Measurements from ENCODE around the gene OR2M3. TPM values are rescaled to one million over a fixed set of nuclear protein-coding genes. Genes with fewer than 3 reads are reported as not detected.

OR2M3 gene
- total RNA-seq: not detected

GRCh38 chr1:248196965-248197364 is at the start of gene OR2M3:
Gene OR2M3, plus strand, starts transcription at chr1:248197265. Its CDS starts 5,803 bp downstream, at chr1:248203068.
- H3K4me1 ChIP-seq: no peaks in the 10 kb centered on the region
- no peak within 1 kb of the TSS for H3K4me3 ChIP-seq
- no peak for ATAC-seq
- H3K9me3 ChIP-seq: peaks cover 0 to 17% (median 0%) of the 10 kb centered on the region in 3 donors
- no peak within 1 kb of the TSS for H3K27ac ChIP-seq
- no peaks in the 10 kb centered on the region for H3K27me3 ChIP-seq
- H3K36me3 ChIP-seq: no peaks in the 10 kb centered on the region
- WGBS, 2 donors (ENCODE audit: low coverage in 1 of 2): 48 to 50% methylated on average over 4 of the region's 4 CpGs
- TF ChIP-seq EP300 (IDR thresholded peaks at IDR 0.05) (no peak), CTCF (IDR thresholded peaks at IDR 0.05) (no peak), POLR2AphosphoS5 (IDR thresholded peaks at IDR 0.05) (no peak), POLR2A (IDR thresholded peaks at IDR 0.05) (no peak)

- no peaks in the 10 kb centered on the region for H3K4me1 ChIP-seq
- 87 to 92% methylated on average over 2 to 3 of the region's 6 CpGs for WGBS, 2 donors (ENCODE audit: low coverage in 1 of 2)
- TF ChIP-seq POLR2AphosphoS5 (IDR thresholded peaks at IDR 0.05): no peak
- no peaks in the 10 kb centered on the region for H3K36me3 ChIP-seq
- H3K4me3 ChIP-seq: no peak overlapping the region
- no peak for ATAC-seq
- no peak overlapping the region for H3K27ac ChIP-seq
- H3K27me3 ChIP-seq: no peaks in the 10 kb centered on the region
- H3K9me3 ChIP-seq: peaks cover 0 to 5% (median 0%) of the 10 kb centered on the region in 3 donors
Observed at GRCh38 chr1:248152056-248152827, 44.8 kb upstream of the OR2M3 start.

- no peak overlapping the region for H3K27ac ChIP-seq
- no peak for TF ChIP-seq POLR2A (IDR thresholded peaks at IDR 0.05)
- TF ChIP-seq POLR2AphosphoS5 (IDR thresholded peaks at IDR 0.05): no peak
- TF ChIP-seq EP300 (IDR thresholded peaks at IDR 0.05): no peak
- TF ChIP-seq CTCF (IDR thresholded peaks at IDR 0.05): no peak
- H3K4me1 ChIP-seq: no peaks in the 10 kb centered on the region
- no peak for ATAC-seq
- H3K4me3 ChIP-seq: no peak overlapping the region
- 70 to 80% methylated on average over 1 of the region's 1 CpG for WGBS, 2 donors (ENCODE audit: low coverage in 1 of 2)
- H3K27me3 ChIP-seq: no peaks in the 10 kb centered on the region
- no peaks in the 10 kb centered on the region for H3K36me3 ChIP-seq
- H3K9me3 ChIP-seq: no peaks in the 10 kb centered on the region
Observed at GRCh38 chr1:248155927-248156326, 41.1 kb upstream of the OR2M3 start.

- TF ChIP-seq CTCF (IDR thresholded peaks at IDR 0.05) (no peak), POLR2A (IDR thresholded peaks at IDR 0.05) (no peak), POLR2AphosphoS5 (IDR thresholded peaks at IDR 0.05) (no peak), EP300 (IDR thresholded peaks at IDR 0.05) (no peak)
- H3K9me3 ChIP-seq: no peaks in the 10 kb centered on the region
- ATAC-seq: no peak
- no peak overlapping the region for H3K4me3 ChIP-seq
- H3K27me3 ChIP-seq: no peaks in the 10 kb centered on the region
- H3K36me3 ChIP-seq: no peaks in the 10 kb centered on the region
- no peak overlapping the region for H3K27ac ChIP-seq
- 87 to 95% methylated on average over 4 of the region's 4 CpGs for WGBS, 2 donors (ENCODE audit: low coverage in 1 of 2)
- no peaks in the 10 kb centered on the region for H3K4me1 ChIP-seq
Observed at GRCh38 chr1:248158758-248159157, 38.3 kb upstream of the OR2M3 start.

GRCh38 chr1:248164031-248164430 is 33.0 kb upstream of the OR2M3 start:
- TF ChIP-seq POLR2AphosphoS5 (IDR thresholded peaks at IDR 0.05): no peak
- TF ChIP-seq EP300 (IDR thresholded peaks at IDR 0.05): no peak
- no peak for TF ChIP-seq CTCF (IDR thresholded peaks at IDR 0.05)
- TF ChIP-seq POLR2A (IDR thresholded peaks at IDR 0.05): no peak
- no peak overlapping the region for H3K4me3 ChIP-seq
- no peaks in the 10 kb centered on the region for H3K36me3 ChIP-seq
- H3K27ac ChIP-seq: no peak overlapping the region
- no peak for ATAC-seq
- H3K4me1 ChIP-seq: no peaks in the 10 kb centered on the region
- 60 to 88% methylated on average over 1 to 4 of the region's 12 CpGs for WGBS, 2 donors (ENCODE audit: low coverage in 1 of 2)
- no peaks in the 10 kb centered on the region for H3K27me3 ChIP-seq
- peaks cover 0 to 9% (median 0%) of the 10 kb centered on the region in 3 donors for H3K9me3 ChIP-seq
